Pancreas (tissue), 10 donors: Measurements from ENCODE around the gene CNEP1R1. TPM values are rescaled to one million over a fixed set of nuclear protein-coding genes. Genes with fewer than 3 reads are reported as not detected.

Source experiments
- ATAC-seq, 4 donors: fragments of 200-7000 bp; cut with Tn5 transposase; one replicate each; pipeline versions ENCODE4 v1.8.0 to v1.9.1; 2020; ENCODE audit warnings: mild to moderate bottlenecking in 4 of 4, moderate library complexity in 4 of 4
- DNase-seq, 6 donors: peaks; one replicate each; pipeline ENCODE4 v3.0.0-alpha.2; 2020
- FAIRE-seq: peaks from 2 replicates; lab custom pipeline; 2012; peaks lifted over from hg19 to GRCh38; lab: Jason Lieb, UNC
- H3K27ac ChIP-seq, 4 donors: fragments of 200-600 bp; sonication (generic); 1 replicate in 3 of 4; 2 replicates in 1 of 4; pipeline versions ENCODE4 v1.5.0 to v1.8.0; 2020
- H3K27me3 ChIP-seq, 4 donors: fragments of 200-600 bp; one replicate each; pipeline ENCODE4 v1.8.0; 2021
- H3K36me3 ChIP-seq, 3 donors: fragments of 200-600 bp; sonication (generic) in 1 of 3; one replicate each; pipeline versions ENCODE4 v1.5.0 to v1.8.0; 2020 to 2021
- H3K4me1 ChIP-seq, 3 donors: fragments of 200-600 bp; one replicate each; pipeline ENCODE4 v1.8.0; 2021
- H3K4me3 ChIP-seq, 4 donors: fragments of 200-600 bp; sonication (generic) in 2 of 4; one replicate each; pipeline versions ENCODE4 v1.5.0 to v1.8.0; 2020 to 2021
- H3K9me3 ChIP-seq, 4 donors: fragments of 200-600 bp; one replicate each; pipeline ENCODE4 v1.8.0; 2021
- CTCF ChIP-seq, 4 donors: fragments of 200-600 bp; sonication (generic) in 3 of 4; IDR thresholded peaks; one replicate each; pipeline versions ENCODE4 v1.5.0 to v1.8.0; 2021; ENCODE audit warnings: antibody characterized with exemption in 4 of 4
- WGBS, 2 donors: extraction: QIAGEN DNeasy Blood & Tissue Kit; methylation state at CpG; one replicate each; pipeline ENCODE4 v1.1.7; 2013; 5-methylcytosine and 5-hydroxymethylcytosine counted together
- intact Hi-C, 3 donors: fragments of 100-400 bp; cut with DNase I; formaldehyde crosslinking; loops; one replicate each; pipeline versions ENCODE4 v1.11.1 to v1.14.2; 2022
- polyA plus RNA-seq, 2 donors: library from polyadenylated mRNA; stranded (reverse); fragments of 200-250 nt; gene quantifications; one replicate each; pipeline ENCODE4 v1.2.3, GENCODE V29; 2013
- total RNA-seq, 6 donors: library from RNA; stranded (reverse); fragmentation: NEBNext Ultra II Directional in 4 of 6; extraction: Animal tissue kit (Norgen Biotek cat#: 25700) in 4 of 6; gene quantifications; one replicate each; pipeline versions ENCODE4 v1.2.1 to v1.2.4, GENCODE V29; 2021 to 2023
- donor health status: healthy with polysubstance abuse.
- donor health status: DM: no; HTN: no; CAD: no; lungs with moderate emphysema.
- donor health status: DM: no; HTN: no; CAD: no.
- donor health status: control.
- donor health status: control.
- donor health status: Bipolar disorder and iron deficiency.
- donor health status: DM: yes; HTN: yes; CAD: no.
- donor health status: DM: no; HTN: no; CAD: no.
- donor health status: DM: no; HTN: no; CAD: no.
- donor health status: DM: yes; HTN: yes; CAD: no.

Gene CNEP1R1
- total and polyA plus RNA-seq, 8 donors: 3.9 to 10.2 (median 6.3) TPM

- no peak overlapping the region for H3K4me3 ChIP-seq
- no peak for ATAC-seq
- no peak overlapping the region for H3K27ac ChIP-seq
- H3K9me3 ChIP-seq: no peaks in the 10 kb centered on the region
- WGBS, 2 donors: 66 to 78% methylated on average over 2 of the region's 2 CpGs
- no peaks in the 10 kb centered on the region for H3K36me3 ChIP-seq
- no peaks in the 10 kb centered on the region for H3K4me1 ChIP-seq
- no peak for TF ChIP-seq CTCF (IDR thresholded peaks at IDR 0.05)
- H3K27me3 ChIP-seq: no peaks in the 10 kb centered on the region
- no peak for DNase-seq
- intact Hi-C loops: no loop called here
- FAIRE-seq: no peak
Observed at GRCh38 chr16:50047864-50048263, 22.8 kb downstream of the CNEP1R1 start.

GRCh38 chr16:50050802-50051201 is 25.8 kb downstream of the CNEP1R1 start:
- FAIRE-seq: no peak
- ATAC-seq: no peak
- Histone ChIP-seq H3K4me3 (no peak overlapping the region), H3K27ac (no peak overlapping the region), H3K4me1 (no peaks in the 10 kb centered on the region), H3K27me3 (no peaks in the 10 kb centered on the region), H3K9me3 (no peaks in the 10 kb centered on the region), H3K36me3 (no peaks in the 10 kb centered on the region)
- intact Hi-C loops: no loop called here
- DNase-seq: no peak
- 60 to 73% methylated on average over 2 of the region's 2 CpGs for whole genome bisulfite sequencing, 2 donors
- TF ChIP-seq CTCF (IDR thresholded peaks at IDR 0.05): no peak

GRCh38 chr16:50056226-50056625 is 31.2 kb downstream of the CNEP1R1 start:
- Histone ChIP-seq H3K4me3 (no peak overlapping the region), H3K36me3 (no peaks in the 10 kb centered on the region), H3K27ac (no peak overlapping the region), H3K4me1 (no peaks in the 10 kb centered on the region), H3K9me3 (no peaks in the 10 kb centered on the region), H3K27me3 (no peaks in the 10 kb centered on the region)
- no peak for DNase-seq
- intact Hi-C loops: no loop called here
- TF ChIP-seq CTCF (IDR thresholded peaks at IDR 0.05): no peak
- no peak for ATAC-seq
- 89 to 91% methylated on average over 4 of the region's 4 CpGs for WGBS, 2 donors
- FAIRE-seq: no peak

GRCh38 chr16:50058091-50058771 is 33.2 kb downstream of the CNEP1R1 start:
- H3K27me3 ChIP-seq: no peaks in the 10 kb centered on the region
- no peak for TF ChIP-seq CTCF (IDR thresholded peaks at IDR 0.05)
- FAIRE-seq: no peak
- H3K9me3 ChIP-seq: no peaks in the 10 kb centered on the region
- DNase-seq: no peak
- no peak overlapping the region for H3K4me3 ChIP-seq
- 85 to 89% methylated on average over 28 of the region's 28 CpGs for WGBS, 2 donors
- H3K4me1 ChIP-seq: no peaks in the 10 kb centered on the region
- H3K27ac ChIP-seq: no peak overlapping the region
- ATAC-seq: no peak
- H3K36me3 ChIP-seq: no peaks in the 10 kb centered on the region
- intact Hi-C loops: no loop called here

- TF ChIP-seq CTCF (IDR thresholded peaks at IDR 0.05): no peak
- FAIRE-seq: no peak
- intact Hi-C loops: no loop called here
- Histone ChIP-seq H3K36me3 (no peaks in the 10 kb centered on the region), H3K27me3 (no peaks in the 10 kb centered on the region), H3K4me3 (no peak overlapping the region), H3K9me3 (no peaks in the 10 kb centered on the region), H3K4me1 (no peaks in the 10 kb centered on the region), H3K27ac (no peak overlapping the region)
- ATAC-seq: no peak
- no peak for DNase-seq
- WGBS, 2 donors: 80 to 82% methylated on average over 10 of the region's 10 CpGs
Observed at GRCh38 chr16:50059111-50059510, 34.1 kb downstream of the CNEP1R1 start.
